ENCODE measurements around the gene TADA2A.

DNA sequence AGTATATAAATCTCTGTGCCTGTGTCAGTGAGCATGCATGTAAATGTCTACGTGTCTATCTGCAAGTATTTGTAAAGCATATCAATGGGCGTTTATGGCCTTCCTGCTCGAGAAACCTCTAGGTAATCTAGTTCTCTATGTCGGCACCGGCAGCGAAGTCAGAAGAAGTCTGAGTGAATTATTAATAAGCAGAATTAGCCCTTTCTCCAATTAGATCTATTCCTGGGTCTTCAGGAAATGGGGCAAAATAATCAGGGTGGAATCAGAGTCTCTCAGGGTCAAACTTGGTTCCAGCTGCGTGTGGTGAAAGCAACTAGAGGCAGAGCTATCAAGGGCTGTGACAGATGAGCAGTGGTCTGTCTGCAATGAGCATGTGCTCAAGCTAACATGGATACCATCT lies 31.0 kb upstream of the TADA2A start, which contains the start of gene C17orf78:
- TF ChIP-seq EP300 (IDR thresholded peaks at IDR 0.05) (no peak), POLR2AphosphoS5 (IDR thresholded peaks at IDR 0.05) (no peak), POLR2A (IDR thresholded peaks at IDR 0.05; ENCODE audit: low read depth) (no peak)
- TF ChIP-seq, protein P1, sequence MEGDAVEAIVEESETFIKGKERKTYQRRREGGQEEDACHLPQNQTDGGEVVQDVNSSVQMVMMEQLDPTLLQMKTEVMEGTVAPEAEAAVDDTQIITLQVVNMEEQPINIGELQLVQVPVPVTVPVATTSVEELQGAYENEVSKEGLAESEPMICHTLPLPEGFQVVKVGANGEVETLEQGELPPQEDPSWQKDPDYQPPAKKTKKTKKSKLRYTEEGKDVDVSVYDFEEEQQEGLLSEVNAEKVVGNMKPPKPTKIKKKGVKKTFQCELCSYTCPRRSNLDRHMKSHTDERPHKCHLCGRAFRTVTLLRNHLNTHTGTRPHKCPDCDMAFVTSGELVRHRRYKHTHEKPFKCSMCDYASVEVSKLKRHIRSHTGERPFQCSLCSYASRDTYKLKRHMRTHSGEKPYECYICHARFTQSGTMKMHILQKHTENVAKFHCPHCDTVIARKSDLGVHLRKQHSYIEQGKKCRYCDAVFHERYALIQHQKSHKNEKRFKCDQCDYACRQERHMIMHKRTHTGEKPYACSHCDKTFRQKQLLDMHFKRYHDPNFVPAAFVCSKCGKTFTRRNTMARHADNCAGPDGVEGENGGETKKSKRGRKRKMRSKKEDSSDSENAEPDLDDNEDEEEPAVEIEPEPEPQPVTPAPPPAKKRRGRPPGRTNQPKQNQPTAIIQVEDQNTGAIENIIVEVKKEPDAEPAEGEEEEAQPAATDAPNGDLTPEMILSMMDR (IDR thresholded peaks at IDR 0.05): no peak

Data from esophagus muscularis mucosa (tissue), 4 donors.